G401 (cell line): Measurements from ENCODE around the gene KHSRP. TPM values are rescaled to one million over a fixed set of nuclear protein-coding genes. Genes with fewer than 3 reads are reported as not detected.
"Not testable (repeated sequence)": the region's sequence is repeated elsewhere in the genome, so short reads cannot be mapped to it uniquely, and the experiment has no call there.

ENCODE experiments used
- DNase-seq: peaks from one replicate; pipeline ENCODE4 v3.0.0-alpha.2; 2015; ENCODE audit warnings: low spot score
- in situ Hi-C: cut with HindIII; loops from 2 replicates; pipeline ENCODE4 v1.10.0; 2016; ENCODE audit warnings: low sequenced_read_pairs, mixed read lengths
- total RNA-seq: library from RNA; depleted of rRNA; stranded (reverse); fragments of >200 nt; shearing (Covaris generic); gene quantifications from 2 replicates; pipeline ENCODE4 v1.2.3, GENCODE V29; 2014

KHSRP gene
- total RNA-seq, 1 experiment from 2014 or later, result 189 TPM

GRCh38 chr19:6400062-6400944 is 24.3 kb downstream of the KHSRP start:
- in situ Hi-C loops, DNase-seq: not testable (repeated sequence)

DNA sequence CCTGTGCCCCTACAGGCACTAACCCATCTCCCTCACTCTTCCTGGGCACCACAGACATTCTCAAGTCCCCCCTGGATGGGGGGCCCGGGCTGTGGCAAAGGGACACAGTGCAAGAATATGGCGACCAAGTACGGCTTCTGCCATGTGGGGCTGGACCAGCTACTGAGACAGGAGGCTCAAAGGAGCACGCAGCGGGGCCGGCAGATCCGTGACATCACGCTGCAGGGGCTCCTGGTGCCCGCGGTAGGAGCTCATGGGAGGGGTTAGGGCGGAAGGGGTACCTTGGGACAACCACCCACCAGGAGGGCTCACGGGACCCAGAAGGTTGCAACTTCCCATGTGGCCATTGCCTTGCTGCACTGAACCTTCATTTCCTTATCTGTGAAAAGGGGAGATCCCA is 28.3 kb downstream of the KHSRP start:
- in situ Hi-C loops, result no loop called here
- no peak for DNase-seq

DNA sequence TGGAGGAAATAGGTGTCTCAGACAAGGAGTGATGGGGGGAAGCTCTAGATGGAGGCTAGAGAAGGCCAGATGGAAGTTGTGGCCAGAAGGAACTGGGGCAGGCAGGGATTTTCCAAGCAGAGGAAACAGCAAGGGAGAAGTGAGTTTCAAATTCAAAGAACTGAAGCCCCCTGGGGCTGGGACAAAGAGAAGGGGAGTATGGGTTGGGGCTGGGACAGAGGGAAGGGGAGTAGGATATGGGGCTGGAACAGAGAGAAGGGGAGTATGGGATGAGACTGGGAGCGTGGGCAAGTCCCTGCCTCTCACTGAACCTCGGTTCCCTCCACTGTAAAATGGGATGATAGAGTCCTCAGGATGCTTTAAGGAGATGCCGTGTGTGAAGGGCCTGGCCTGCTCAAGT is 29.8 kb downstream of the KHSRP start:
- in situ Hi-C loops, result no loop called here

GRCh38 chr19:6393983-6394412 is 30.6 kb downstream of the KHSRP start:
- no peak for DNase-seq
- in situ Hi-C loops, result no loop called here

More for the DNA sequence above, 29.8 kb downstream of the KHSRP start:
- no peak for DNase-seq

DNA sequence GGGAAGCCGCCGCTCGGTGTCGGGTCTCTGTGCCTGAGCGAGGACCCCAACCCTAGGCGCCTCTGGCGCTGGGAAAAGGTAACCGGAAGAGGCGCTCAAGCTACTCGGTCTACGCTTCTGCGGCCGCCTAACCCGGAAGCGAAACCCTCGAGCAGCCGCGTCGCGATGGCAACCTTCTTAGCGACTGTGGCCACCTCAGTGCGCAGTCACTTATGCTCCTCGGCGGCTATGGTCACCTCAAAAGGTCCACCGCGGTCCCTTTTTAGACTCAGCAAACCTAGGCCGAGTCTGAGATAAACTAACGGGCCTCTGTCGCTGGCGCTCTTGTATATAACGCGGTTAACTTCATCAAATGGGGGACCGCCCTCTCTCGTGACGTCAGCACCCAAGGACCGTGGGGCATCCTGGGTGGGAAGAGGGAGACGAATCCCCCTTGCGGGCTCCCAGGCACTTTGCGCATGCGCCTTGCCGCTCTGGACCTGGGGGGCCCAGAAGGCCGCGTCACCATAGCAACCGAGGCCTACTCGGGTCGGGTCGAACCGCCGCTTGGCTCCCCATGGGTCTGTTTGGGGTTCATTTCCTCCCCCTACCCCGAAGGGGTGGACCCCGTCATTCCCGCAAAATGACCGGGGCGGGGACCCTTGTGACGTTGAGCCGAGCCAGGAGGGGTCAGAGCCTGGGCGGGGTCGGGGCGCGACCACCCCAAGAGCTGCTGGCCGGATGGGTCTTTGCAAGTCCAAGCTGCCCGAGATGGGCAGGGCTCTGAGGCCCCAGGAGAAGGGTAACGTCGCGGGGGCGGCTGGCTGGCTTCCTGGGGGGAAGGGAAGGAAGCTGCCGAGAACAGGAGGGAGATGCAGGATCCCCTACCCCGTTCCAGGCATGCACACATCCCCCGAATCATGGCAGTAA is 31.3 kb downstream of the KHSRP start, which contains the start of gene GTF2F1:
GTF2F1 (minus strand) TSS at position 91 of the 909 bp plus-strand sequence. CDS start 169 bp downstream, outside the sequence.
- peak; percentile 98 for DNase-seq
- in situ Hi-C loops, result no loop called here

DNA sequence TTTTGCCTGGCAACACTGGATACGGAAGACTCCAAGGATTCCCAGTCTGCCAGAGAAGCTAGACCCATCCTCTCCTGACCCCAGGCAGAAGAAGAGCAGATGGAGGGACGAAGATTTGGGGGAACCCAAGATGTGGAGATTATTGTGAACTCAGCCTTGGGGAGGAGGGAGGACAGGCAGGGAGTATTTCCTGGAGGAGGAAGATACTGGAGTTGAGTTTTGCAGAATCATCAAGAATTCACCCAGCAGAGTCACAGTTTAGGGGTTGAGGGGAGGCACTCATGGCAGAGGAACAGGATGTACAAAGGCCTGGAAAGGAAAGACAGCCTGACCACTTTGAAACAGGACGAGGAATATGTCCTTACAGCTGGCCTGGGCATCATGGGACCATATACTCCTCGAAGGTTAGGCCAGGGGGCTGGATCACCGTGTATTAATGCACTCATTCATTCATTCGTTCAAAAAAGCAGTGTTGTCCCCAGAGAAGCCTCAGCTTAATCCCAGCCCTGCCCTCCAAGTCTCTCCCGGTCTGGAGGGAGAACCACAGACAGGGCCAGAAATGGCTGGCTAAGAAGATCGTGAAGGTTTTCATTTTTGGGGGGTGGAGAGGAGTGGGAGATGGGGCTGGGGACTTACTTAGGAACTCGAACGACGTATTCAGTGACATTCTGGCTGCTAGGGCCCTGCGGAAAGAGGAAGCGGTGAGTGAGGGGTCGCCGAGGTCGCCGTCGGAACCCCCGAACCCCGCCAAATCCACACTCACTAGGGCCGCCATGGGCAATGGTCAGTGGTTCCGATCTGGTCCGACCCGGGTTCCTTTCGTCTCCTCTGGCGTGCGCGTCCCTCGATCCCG is 32.2 kb downstream of the KHSRP start:
- DNase-seq, result no peak
- in situ Hi-C loops, result no loop called here

GRCh38 chr19:6387372-6387771 is 37.2 kb downstream of the KHSRP start:
- DNase-seq, result no peak
- in situ Hi-C loops, result no loop called here

- in situ Hi-C loops, result no loop called here
- DNase-seq, result no peak
Observed at GRCh38 chr19:6384381-6384780, 40.2 kb downstream of the KHSRP start.

DNA sequence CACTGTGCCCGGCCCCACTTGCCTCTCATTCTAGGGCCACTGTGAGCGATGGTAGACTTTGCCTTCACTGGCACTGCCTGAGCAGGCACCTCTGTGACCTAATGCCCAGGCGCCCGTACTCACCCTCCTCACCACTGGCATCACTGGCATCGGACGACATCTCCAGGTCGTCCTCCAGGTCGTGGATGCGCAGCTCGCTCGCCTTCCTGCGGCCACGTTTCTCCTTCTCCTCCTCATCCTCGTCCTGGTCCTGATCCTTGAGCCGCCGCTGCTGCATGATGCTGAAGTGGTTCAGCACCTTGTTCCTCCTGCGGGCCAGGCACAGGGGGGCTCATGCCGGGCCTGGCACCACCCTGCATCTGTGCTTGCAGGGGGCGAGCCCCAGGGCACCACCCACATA is 41.4 kb downstream of the KHSRP start:
- in situ Hi-C loops, result no loop called here
- DNase-seq, result no peak

- in situ Hi-C loops, result no loop called here
- DNase-seq, result no peak
Observed at GRCh38 chr19:6381030-6381750, 43.4 kb downstream of the KHSRP start.

DNA sequence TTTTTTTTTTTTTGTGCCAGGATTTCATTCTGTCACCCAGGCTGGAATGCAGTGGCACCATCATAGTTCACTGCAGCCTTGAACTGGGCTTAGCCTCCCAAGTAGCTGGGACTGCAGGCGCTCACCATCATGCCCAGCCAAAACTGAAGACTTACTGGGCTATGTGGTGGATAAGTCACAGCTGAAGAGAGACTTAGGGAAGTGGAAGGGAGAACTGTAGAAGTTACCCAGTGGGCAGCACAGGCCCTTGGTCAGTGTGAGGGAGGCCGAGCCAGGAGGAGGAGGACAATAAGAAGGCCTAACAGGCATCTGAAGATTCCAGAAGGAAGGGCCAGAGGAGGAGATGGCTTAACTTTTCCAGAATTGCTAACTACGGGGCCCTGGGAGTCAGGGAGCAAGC is 44.9 kb downstream of the KHSRP start:
- in situ Hi-C loops, result no loop called here
- DNase-seq, result no peak

GRCh38 chr19:6378486-6378885 is 46.1 kb downstream of the KHSRP start:
- in situ Hi-C loops, result no loop called here
- peak; percentile 96 for DNase-seq

DNA sequence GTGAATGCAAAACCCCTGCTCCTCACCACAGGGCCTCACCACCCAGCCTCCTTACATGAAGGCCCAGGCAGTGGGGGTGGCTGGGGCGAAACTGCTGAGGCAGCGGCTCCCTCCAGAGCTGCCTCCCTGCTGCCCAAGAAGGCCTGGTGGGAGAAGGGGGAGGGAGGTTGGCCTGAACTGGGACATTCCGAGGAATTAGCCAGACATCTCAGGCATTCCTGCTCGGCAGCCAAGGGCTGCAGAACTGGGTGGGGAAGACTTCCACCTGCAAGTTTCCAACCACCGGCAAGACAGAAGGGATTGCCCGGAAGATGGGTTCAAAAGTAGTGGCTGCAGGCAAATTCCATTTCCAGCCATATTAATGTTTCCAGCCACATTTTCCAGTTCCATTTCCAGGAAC is 46.6 kb downstream of the KHSRP start:
- peak; percentile 71 for DNase-seq
- in situ Hi-C loops, result no loop called here

- in situ Hi-C loops, result no loop called here
- peak; percentile 25 for DNase-seq
Observed at GRCh38 chr19:6376512-6377190, 48.0 kb downstream of the KHSRP start.

DNA sequence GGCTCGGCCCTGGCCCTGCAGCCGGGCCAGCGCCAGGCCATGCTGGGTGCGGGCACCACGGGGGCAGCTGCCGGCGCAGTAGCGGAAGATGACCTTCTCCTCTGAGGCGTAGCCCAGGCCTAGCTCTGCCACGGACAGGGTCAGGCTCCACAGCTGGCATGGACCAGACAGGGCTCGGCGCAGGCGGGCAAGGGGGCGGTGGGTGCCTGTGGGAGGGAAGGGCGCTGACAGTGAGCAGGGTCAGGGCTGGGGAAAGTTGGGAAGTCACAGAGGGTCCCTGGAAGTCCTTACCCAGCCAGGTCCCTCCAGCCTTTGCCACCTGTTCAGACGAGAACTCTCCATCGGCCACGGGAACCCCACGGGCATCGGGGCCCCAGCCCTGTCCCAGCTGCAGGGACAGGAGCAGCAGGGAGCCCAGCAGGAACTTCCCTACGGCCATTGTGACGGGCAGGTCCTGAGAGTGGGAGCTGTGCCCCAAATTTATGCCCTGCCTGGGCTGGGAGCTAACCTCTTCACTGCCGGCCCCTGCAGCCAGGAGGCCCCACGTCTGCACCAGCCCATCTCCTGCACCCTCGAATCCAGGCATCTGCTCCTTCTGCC is 49.1 kb downstream of the KHSRP start, which contains the start of gene PSPN:
PSPN (minus strand) TSS at position 523 of the 600 bp plus-strand sequence; CDS start at position 439, 84 bp downstream.
- DNase-seq, result no peak
- in situ Hi-C loops, result no loop called here

GRCh38 chr19:6374711-6375410 is 49.8 kb downstream of the KHSRP start:
- DNase-seq, result no peak
- in situ Hi-C loops, result no loop called here
